GM18858 (cell line): Measurements from ENCODE around the gene RPS3.

ENCODE experiments used
- ATAC-seq: cut with Tn5 transposase; IDR thresholded peaks from one replicate; pipeline ENCODE4 v1.9.1; 2021; ENCODE audit not compliant: unreplicated experiment

Gene RPS3

DNA sequence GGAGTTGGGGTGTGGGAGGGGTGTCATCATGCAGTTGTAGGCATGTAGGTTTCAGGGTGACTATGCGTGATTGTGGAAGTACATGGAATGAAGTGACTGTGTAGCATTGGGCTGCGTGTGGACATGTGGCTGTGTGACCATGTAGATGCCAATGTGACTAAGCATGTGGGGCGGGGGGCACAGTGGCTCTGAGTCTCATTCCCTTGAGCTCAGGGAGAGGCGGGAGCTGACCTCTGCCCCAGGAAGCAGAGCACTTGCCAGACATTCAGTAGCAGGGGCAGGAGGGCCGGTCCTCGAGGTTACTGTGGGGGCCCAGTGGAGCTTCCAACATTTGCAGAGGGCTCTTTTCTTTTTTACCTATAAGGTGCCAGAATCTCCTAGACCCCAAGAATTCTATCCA is 34.1 kb downstream of the RPS3 start:
- ATAC-seq, result no peak

DNA sequence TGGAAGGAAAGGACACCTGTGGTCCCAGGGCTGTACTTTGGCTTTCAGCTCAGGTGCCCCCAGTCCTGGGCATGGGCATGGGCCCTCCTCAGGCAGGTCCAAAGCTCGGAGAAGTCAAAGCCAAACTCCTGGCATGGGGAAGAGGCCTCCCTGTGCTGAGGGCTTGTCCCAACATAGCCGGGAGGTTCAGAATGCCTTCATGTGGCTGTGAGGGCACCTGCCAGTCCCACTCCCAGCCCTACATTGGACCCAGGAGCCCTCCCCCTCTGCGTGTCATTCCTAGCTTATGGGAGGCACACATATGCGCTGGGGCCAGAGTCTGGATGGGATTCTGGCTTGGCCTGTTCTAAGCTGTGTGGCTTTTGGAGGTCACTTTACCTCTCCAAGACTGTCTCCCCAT is 34.7 kb downstream of the RPS3 start:
- no peak for ATAC-seq

DNA sequence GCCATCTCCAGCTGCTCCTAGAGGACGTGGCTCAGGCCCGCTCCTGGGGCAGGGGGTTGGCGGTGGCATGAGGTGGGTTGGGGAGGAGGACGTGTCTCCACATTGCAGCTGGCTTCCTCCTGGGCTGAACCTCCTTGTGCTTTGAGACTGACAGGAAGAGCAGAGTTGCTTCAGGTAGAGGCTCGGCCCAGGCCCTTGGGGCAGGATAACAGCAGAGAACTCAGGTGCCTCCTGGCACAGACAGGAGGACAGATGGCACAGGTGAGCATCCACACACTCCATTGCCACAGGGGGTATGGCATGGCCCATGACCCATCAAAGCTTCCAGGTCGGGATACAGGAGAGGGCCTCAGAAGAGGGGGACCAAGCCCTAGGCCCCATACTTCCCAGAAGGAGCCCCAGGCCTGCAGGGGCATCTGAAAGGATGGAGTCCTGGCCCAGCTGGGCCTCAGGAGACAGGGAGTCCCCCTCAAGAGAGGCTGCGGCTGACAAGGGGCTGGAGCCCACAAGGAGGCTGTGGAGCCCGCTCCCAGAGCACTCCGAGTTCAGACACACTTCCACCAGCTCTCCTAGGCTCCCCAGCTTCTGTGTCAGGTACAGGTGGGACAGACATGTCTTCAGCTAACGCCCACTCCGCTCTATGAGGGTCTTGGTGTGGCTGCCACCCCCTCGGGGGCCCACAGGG is 35.7 kb downstream of the RPS3 start:
- ATAC-seq, result no peak

DNA sequence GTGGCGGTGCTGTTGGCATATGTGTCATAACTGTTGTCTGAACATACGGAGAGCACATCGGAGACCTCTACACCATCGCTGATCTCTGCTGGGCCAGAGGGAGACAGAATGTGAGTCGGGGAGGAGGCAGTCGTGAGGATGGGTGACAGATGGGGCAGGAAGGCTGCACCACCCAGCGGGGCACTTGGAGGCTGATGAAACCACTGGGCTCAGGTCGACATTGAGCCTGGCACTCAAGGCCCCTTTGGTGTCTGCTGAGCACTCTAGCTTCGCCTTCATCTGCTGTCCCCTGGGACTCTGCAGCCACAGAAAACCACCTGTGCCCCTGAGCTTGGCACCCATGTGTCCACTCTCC is 36.2 kb downstream of the RPS3 start:
- ATAC-seq, result no peak

DNA sequence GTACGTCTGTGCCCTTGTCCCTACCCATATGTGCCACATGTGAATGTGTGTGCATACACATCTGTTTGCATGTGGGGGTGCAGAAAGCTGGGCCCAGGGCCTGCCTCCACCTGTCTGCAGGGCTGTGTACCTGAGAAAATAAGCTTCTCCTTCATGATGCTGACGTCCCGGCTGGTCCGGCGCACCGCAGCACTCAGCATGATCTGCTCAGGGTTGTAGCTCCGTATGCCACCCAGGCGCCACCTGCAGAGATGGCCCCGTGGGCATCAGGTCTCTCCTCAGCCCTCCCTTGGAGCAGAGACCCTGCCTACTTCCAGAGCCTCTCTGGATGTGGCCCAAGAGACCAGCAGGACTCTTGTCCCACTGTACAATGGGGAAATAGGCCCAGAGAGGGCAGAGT is 37.5 kb downstream of the RPS3 start:
- ATAC-seq, result no peak

DNA sequence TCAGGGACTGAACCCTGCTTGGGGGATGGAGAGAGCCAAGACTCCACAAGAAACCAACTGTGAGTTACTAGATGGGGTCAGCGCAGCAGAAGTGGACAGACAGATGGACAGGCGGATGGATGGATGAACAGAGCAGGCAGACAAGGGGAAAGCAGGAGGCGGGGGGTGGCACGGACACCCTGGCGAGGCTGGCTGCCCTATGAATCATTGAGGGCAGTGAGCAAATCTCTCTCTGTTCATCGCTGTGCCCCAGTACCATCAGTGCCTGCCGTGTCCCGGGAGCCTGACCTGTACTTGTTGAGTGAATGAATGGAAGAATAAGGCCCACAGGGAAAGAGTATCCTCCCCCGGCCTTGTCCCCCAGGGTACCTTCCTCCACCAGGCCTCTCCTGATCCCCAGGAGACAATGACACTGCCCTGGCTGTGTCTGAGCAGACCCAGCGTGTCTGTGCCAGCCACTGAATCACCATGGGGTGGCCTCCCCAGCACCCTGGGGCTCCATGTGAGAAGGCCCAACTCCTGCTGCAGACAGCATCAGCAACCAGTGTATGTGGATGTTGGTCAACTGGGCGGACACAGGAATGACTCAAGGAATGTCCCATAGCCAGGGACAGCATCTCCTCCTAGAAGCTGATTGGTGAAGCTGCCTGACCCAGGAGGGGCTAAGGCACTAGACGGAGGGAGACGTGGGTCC is 38.8 kb downstream of the RPS3 start:
- no peak for ATAC-seq

DNA sequence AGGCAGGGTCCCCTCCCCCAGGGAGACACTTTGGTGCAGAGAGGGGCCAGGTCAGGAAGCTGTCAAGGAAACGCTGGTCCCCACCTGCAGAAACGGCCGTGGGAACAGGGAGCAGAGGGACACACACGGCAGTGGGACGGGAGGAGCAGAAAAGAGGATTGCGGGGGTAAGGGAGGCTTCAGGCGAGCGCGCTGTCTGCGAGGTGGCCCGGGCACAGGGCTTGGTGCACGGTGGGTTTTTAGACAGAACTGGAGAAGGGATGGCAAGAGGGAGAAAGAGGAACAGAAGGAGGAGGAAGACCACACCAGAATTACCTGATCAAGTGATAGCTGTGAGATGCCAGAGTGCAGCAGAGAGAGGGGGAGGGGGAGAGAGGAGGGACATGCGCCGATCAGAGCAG is 39.7 kb downstream of the RPS3 start:
- no peak for ATAC-seq

DNA sequence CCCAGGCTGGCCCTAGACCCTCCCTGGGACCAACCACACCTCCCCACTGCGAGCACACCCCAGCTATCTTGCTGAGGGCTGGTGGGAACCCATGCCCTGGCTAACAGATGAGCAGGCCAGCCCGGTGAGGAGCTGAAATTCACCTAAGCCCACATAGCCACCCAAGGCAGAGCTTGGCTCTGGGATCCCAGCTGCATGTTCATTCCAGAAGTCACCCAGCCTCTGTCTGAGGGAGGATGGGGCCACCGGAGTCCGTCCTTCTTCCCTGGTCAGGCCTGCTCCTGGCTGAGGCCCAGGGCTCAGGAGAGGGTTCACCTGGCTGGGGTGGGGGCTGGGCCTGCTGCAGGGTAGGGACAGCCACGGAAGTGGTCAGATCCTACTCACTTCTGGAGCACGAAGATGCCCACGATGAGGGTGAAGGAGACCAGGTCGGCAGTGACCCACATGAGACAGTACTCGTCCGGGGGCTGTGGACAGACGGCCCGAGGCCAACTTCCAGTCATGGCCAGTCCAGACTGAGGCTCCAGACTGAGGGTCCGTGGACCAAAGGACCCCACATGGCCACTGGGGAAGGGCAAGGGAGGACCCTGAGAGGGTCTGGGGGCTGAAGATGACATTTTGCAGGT is 40.3 kb downstream of the RPS3 start:
- no peak for ATAC-seq

DNA sequence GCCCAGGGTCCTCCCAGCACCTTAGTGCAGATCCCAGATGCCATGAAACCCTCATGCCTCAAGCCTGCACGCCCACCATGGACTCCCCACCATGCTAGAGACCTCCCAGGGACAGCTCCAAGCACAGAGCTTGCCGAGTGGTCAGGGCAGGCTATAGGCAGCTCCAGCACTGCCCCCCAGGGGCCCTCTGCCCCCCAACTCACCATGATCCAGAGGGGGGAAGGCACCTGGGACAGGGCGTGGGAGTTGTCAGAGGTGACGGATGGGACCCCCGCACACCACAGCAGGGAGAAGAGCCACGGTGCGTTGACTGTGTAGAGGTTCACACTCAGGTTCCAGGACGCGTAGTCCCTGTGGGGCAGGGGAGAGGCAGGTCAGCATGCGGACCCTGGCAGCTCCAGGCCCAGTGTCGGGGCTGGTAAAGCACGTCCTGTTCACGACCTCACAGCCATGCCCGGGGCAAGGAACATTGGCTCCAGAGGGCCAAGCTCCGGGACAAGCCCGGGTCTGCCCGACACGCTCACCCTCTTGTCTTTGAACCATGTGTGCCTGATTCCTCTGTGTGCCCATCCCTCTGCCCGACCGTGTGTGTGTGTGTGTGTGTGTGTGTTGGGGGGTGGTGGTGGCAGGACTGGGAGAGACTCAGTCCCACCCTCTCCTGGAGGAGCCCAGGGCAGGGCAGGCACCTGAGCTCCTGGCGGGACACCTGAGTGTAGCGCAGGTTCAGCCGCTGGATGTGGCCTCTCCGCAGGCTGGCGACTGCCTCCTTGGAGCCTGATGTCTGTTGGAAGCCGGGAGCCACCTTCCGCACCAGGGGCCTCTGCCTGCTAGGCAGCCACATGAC is 41.9 kb downstream of the RPS3 start:
- no peak for ATAC-seq

DNA sequence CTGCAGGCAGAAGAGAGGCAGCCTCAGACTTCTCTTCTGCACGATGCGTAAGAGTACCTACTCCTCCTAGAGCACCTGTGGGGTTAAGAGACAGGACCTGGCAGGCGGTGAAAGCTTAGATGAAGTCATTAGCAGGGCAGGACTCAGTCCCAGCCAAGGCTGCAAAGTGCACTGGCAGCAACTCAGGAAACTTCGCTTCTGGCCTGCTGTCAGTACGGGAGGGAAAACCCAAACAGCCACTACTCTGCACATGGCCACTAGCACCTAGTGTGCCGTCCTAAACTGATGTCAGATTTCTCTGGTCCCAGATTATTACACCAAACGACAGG is 42.5 kb downstream of the RPS3 start:
- ATAC-seq, result no peak

DNA sequence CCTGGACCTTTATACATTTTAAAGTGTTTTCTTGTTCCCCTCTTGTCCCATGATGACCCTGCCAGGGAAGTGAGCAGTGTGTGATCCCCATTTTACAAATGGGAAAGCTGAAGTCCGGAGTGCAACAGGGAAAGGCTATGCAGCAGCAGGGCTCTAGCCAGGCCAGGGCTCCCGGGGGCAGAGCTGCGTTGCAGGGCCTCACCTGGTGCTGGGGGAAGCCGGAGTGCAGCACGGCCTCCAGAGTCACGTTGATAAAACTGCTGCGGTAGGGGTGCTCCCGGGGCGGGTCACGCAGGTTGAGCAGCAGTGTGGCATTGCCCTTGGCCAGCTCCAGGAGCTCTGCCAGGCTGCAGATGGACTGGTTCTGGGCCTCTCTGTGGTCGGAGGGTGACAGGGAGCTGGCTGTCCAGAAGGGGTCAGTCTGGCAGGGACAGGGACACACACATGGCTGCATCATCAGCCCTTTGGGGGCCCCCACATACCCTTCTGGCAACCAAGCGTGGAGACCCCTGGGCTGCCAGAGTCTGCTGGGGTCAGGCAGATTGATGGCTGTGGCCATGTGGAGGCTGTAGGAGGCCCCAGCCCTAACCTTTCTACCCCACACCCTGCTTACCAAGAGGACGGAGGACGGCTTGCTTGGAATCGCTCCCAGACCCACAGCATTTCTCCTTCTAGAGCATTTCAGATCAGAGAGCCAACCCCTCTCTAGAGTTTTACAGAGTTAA is 43.0 kb downstream of the RPS3 start:
- ATAC-seq, result no peak

DNA sequence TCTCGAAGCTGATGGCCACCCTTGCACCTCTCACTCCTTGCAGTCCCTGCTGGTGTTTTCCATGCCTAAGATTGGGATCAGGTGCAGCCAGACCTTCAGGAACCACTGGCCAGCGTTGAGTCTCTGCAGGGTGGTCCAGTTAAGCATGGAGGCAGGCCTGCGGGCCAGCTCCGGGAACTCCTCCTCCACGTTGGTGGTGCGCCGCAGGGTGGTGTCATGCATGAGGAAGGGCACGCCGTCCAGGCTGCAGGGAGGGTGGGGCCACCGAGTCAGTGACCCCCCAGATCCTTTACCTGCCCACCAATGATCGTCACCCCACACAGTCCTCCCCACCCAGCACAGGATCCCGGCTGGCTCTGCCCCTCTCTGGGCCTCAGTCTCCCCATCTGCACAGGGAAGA is 43.7 kb downstream of the RPS3 start:
- no peak for ATAC-seq

DNA sequence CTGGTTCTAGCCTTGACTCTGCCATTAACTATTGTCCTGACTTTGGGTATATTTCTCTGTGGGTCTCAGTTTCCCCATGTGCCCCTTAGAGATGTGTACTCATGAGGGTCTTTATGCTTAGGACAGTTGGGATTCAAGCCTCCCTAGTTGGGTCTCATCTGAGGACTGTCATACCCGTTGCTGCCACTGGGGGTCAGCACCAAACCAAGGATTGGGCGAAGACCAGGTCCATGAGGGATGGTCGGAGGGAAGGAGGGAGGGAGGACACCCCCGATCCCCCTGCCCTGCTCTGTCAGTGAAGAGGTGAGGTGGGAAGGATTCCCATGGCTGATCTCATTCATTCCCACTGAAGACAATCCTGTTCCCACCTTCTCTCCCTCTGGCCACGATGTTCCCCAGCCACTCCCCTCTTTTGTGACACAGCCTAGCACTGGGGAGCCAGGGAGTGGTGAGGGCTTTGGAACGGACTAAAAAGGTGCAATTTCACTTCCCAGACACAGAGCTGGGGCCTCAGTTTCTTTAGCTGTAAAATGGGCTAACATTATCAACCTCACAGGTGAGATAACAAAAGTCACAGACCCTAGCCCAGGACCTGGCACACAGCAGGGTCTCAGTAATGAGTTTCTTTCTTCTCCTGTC is 46.1 kb downstream of the RPS3 start:
- ATAC-seq, result no peak

DNA sequence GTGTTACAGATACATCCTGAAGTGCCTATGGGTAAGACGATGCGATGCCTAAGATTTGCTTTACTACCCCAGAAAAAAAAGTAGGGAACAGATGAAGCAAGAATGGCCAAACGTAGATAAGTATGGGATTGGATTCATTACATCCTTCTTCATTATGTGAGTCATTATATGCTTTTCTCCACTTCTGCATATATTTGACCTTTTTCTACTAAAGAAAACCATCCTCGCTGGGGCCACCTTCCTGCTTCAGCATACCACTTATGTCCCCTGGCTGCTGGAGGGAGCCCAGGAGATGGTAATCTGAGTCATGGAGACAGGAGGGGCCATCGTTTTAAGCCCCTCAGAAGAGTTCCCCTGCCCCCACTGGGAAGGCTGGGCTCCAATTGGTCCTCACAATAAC is 48.1 kb downstream of the RPS3 start:
- no peak for ATAC-seq

DNA sequence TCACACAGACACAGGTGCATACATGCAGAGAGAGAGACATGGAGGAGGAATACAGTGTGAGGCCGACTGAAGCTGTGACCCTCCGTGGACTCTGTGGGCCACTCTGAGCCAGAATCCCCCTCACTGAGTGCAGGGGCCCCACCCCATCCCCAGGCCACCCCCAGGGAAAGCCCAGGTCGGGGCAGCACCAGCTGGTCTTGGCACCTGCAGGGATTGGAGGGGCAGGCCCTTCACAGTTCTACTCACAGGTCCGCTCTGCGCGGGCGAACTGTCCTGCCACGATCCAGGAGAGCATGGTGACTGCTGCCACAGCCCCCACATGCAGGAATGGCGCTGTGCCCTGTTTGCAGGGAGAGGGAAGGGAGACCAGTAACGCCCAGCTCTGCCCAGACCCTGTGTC is 50.0 kb downstream of the RPS3 start:
- no peak for ATAC-seq

DNA sequence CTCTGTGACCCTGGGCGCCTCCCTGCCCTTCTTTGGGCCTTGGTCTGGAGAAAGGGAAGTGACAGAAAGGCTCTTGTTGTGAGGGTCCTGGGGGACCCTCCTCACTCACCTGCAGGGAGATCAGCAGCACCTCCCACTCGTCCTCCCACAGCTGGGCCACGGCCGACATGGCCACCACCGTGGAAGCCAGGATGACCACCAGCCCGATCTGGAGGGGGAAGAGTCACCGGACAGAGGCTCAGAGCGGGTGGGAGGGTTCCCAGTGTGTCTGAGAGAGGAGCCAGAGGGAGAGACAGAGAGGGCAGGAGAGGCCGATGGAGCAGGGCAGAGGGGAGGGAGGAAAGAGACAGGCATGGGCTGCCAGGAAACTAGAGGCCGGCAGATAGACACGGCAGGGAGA is 50.5 kb downstream of the RPS3 start:
- no peak for ATAC-seq

DNA sequence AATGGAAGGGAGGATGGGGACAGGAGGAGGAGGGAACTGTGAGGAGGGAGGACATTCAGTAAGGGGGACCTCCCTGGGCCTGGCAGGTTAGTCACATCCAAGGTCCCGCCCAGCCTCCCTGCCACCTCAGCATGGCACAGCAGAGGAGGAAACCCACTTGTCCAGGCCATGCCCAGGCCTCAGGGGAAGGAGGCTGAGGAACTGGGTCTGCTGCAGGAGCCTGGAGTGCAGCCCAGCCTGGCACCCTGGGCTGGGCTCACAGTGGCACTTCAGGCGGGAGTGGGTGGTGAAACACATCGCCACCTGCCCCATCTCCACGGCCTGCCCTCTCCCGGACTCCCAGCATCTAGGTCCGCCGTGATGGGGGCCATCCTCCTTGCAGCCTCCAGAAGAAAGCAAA is 50.9 kb downstream of the RPS3 start:
- no peak for ATAC-seq

DNA sequence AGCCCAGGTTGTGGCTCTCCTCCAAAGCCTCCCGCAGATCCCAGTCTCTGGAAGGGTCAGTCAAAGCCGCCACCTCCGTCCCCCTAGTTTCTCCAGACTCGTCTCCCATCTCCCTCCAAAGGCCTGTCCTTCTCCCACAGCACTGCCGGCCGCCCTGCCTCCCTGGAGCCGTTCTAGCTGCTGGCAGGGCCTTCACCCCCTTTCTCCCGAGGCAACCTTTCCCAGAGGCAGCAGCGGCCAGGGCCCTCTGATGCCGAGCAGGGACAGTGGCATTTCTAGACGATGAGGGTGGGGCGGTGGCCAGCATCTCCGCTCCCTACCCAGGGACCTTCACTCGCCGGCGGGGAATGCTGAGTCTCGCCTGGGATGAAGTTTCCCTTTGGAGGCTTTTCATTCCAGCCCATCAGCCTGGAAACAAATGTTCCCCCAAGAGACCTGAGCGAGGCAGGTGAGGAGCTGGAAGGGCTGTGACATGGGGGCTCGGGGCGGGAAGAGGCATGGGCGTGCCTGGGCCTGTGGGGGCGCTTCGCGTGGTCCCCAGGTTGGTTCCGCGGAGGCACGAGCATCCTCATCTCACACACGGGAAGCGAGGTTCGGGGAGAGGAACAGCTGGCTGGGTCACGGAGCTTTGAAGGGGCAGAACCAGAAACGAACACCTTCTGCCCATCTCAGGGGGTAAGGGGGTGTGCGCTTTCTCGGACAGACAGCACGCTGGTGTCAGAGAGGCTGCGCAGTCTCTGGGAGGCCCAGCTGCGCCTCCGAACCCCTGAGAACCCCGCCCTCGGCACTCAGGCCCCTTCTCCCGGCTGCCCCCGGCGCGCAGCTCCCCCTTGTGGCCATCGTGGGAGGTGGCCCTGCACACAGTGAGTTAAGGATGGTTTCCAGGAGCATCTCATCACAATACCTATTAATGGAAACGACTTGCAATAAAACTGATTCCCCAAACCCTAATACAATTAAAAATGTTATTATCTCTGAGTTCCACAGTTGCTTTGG is 51.8 kb downstream of the RPS3 start:
- ATAC-seq, result no peak

DNA sequence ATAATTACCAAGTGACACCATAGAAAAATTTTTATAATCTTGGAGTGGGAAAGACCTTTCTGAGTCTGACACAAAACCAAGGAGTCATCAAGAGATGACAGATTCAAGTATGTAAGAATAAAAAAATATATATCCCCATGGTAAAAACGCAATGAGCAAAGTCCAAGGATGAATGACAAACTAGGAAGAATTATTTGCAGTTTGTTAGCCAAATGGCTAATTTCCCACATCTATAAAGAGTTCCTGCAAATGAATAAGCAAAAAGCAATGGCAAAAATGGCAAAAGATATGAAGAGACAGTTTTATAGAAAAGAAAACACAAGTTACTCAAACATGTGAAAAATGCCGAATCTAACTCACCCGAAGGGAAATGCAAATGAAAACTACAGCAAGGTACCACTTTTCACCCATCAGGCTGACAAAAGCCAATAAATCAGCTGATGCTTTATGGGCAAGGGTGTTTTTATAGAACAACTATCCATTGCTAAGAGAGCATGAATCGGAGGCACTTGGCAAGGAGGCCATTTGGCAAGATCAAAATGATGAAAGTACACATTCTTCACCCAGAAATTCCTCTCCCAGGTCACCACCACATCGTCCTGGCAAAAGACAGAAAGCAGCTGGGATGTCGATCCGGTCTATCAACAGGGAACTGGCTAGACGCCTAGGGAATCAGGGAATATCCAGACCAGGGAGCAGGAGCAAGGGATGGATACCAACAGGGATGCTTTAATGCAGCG is 54.8 kb downstream of the RPS3 start:
- ATAC-seq, result no peak
